ENCODE results near the gene PHEX. TPM values are rescaled to one million over a fixed set of nuclear protein-coding genes. Genes with fewer than 3 reads are reported as not detected.

Gene PHEX
- total RNA-seq, 2 donors from 2014 or later: not detected

DNA sequence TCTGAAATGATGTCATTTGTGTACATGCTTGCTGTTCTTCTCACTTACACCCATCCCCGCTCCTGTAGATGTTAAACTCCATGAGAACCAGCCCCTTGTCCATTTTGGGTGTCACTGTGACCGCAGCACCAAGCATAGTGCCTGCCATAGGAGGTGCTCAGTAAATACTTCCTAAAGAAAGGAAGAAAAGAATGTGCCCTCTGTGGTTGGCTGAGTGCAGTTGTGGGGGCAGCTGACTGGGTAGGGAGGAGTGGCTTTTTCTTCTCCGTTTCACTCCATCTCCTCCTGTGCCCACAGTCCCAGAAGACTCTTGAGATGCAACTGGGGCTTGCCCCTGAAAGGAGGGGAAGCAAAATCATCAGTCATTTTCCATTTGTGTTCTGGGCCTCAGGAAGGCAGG lies 25.5 kb downstream of the PHEX start:
- no peaks in the 10 kb centered on the region for H3K4me1 ChIP-seq
- intact Hi-C loops (cut with DNase I): no loop called here
- H3K36me3 ChIP-seq (replicated peaks in 1 of 2; ENCODE audit: insufficient read depth in 1 of 2, low read depth in 2 of 2): no peaks in the 10 kb centered on the region
- TF ChIP-seq, protein P1, sequence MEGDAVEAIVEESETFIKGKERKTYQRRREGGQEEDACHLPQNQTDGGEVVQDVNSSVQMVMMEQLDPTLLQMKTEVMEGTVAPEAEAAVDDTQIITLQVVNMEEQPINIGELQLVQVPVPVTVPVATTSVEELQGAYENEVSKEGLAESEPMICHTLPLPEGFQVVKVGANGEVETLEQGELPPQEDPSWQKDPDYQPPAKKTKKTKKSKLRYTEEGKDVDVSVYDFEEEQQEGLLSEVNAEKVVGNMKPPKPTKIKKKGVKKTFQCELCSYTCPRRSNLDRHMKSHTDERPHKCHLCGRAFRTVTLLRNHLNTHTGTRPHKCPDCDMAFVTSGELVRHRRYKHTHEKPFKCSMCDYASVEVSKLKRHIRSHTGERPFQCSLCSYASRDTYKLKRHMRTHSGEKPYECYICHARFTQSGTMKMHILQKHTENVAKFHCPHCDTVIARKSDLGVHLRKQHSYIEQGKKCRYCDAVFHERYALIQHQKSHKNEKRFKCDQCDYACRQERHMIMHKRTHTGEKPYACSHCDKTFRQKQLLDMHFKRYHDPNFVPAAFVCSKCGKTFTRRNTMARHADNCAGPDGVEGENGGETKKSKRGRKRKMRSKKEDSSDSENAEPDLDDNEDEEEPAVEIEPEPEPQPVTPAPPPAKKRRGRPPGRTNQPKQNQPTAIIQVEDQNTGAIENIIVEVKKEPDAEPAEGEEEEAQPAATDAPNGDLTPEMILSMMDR (IDR thresholded peaks at IDR 0.05): no peak
- TF ChIP-seq POLR2A (IDR thresholded peaks at IDR 0.05): no peak
- no peaks in the 10 kb centered on the region for H3K27me3 ChIP-seq
- H3K9me3 ChIP-seq: no peaks in the 10 kb centered on the region
- DNase-seq: no peak
- H3K27ac ChIP-seq: no peak overlapping the region
- no peak for ATAC-seq
- WGBS, 2 donors: 69 to 80% methylated on average over 2 to 3 of the region's 3 CpGs
- no peak overlapping the region for H3K4me3 ChIP-seq

DNA sequence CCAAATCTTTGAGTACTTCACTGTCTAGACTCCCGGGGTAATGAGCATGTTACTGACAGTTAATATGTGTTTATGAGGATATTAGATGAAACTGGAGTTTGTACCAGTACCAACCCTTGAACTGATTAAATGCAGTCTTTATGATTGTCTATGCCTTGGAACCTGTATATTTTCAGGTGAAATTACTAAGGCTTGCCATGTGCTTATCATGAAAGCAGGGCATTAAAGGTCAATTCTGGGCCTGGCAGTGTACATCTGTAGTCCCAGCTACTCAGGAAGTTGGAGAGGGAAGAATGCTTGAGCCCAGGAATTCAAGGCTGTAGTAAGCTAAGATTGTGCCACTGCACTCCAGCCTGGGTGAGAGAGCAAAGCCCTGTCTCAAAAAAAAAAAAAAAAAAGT lies 27.6 kb downstream of the PHEX start:
- H3K4me3 ChIP-seq: no peak overlapping the region
- no peaks in the 10 kb centered on the region for H3K36me3 ChIP-seq (replicated peaks in 1 of 2; ENCODE audit: insufficient read depth in 1 of 2, low read depth in 2 of 2)
- 100% methylated on average over 1 of the region's 1 CpG for WGBS, 2 donors
- DNase-seq: no peak
- no peaks in the 10 kb centered on the region for H3K27me3 ChIP-seq
- ATAC-seq: no peak
- H3K4me1 ChIP-seq: no peaks in the 10 kb centered on the region
- no peak overlapping the region for H3K27ac ChIP-seq
- TF ChIP-seq POLR2A (IDR thresholded peaks at IDR 0.05): no peak
- TF ChIP-seq, protein P1 (IDR thresholded peaks at IDR 0.05): no peak
- no peaks in the 10 kb centered on the region for H3K9me3 ChIP-seq
- intact Hi-C loops (cut with DNase I): no loop called here

DNA sequence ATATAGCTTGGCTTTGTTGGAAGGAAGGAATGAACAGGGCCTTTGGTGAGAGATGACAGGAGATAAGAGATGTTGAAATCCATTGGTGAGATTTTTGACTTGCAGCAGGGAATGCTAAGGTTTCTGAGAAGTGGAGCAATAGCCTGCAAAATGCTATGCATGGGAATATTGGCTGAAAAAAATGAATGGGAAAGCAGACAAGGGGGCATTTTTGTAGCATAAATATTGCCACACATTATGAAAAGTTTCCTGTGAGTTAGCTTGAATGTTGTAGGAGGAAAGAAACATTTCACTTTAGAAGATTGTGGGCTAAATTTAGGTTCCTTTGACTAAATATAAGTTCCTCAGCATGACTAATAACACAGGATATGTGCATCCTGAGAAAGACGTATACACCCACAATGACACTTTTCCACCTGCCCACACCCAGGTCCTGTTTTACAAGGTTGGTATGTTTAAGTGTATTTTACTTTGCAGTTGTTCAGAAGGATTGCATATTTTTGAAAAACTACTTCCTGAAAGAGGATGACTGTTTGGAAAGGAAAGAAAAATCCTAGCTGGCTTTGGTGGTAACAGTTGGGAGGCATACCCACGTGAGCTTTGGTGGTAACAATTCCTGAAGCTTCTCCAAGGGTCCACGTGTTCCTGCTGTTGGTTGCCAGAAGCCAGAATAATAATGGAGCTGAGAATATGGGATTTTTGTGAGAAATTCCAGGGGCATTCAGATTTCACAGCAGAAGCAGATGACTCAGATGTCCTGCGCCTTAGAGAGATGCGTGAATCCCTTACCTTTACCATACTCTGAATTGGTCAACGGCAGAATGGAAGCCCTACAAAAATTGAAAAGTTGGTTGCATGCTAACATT lies 28.5 kb downstream of the PHEX start:
- ATAC-seq: no peak
- no peaks in the 10 kb centered on the region for H3K36me3 ChIP-seq (replicated peaks in 1 of 2; ENCODE audit: insufficient read depth in 1 of 2, low read depth in 2 of 2)
- no peak for DNase-seq
- 78 to 83% methylated on average over 4 to 6 of the region's 6 CpGs for WGBS, 2 donors
- intact Hi-C loops (cut with DNase I): no loop called here
- no peaks in the 10 kb centered on the region for H3K9me3 ChIP-seq
- H3K27me3 ChIP-seq: no peaks in the 10 kb centered on the region
- TF ChIP-seq POLR2A (IDR thresholded peaks at IDR 0.05): no peak
- TF ChIP-seq, protein P1 (IDR thresholded peaks at IDR 0.05): no peak
- H3K27ac ChIP-seq: no peak overlapping the region
- no peak overlapping the region for H3K4me3 ChIP-seq
- no peaks in the 10 kb centered on the region for H3K4me1 ChIP-seq

DNA sequence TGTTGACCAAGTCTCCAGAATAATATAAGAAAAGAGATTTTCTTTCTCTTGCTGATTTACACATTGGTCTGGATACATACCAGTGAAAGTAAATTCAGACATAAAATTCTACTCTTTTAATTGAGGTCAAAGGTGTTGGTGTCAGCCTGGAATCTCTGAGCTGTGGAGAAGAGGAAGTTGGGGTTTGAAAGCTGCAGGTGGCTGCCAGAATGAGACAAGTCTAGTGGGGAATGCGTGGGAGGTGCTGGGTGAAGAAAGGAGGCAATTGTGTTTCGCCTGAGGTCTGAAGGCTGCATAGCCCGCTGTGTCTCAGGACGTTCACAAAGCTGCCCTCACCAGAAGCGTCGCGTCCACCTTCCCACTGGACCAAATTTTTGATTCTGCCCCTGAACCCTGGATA lies 31.2 kb downstream of the PHEX start:
- ATAC-seq (no peak), DNase-seq (no peak)
- Histone ChIP-seq H3K4me3 (no peak overlapping the region), H3K9me3 (no peaks in the 10 kb centered on the region), H3K27me3 (no peaks in the 10 kb centered on the region), H3K27ac (no peak overlapping the region), H3K36me3 (replicated peaks in 1 of 2; ENCODE audit: insufficient read depth in 1 of 2, low read depth in 2 of 2) (no peaks in the 10 kb centered on the region), H3K4me1 (no peaks in the 10 kb centered on the region)
- intact Hi-C loops (cut with DNase I): no loop called here
- TF ChIP-seq, protein P1 (IDR thresholded peaks at IDR 0.05): no peak
- TF ChIP-seq POLR2A (IDR thresholded peaks at IDR 0.05): no peak
- WGBS, 2 donors: 23 to 35% methylated on average over 3 to 7 of the region's 7 CpGs

DNA sequence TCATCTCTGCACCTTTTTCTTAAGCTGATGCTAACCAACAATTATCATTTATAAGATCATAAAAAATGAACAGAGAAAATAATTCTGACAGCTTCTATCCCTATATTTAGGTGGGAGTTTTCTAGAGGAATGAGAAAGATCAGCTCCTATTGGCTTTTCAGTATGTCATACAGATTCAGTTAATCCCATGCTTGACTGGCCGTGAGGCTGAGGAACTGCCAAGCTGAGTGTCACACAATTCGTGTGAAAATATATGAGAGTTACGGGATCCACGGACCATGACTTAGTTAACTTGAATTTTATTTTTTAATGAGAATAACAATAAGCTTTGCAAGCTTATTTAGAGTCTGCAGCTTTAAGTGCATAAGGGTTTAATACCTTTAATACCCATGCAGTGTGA lies 37.5 kb downstream of the PHEX start:
- 85 to 86% methylated on average over 4 of the region's 4 CpGs for WGBS, 2 donors
- TF ChIP-seq, protein P1 (IDR thresholded peaks at IDR 0.05): no peak
- TF ChIP-seq POLR2A (IDR thresholded peaks at IDR 0.05): no peak
- no peaks in the 10 kb centered on the region for H3K9me3 ChIP-seq
- DNase-seq (no peak), ATAC-seq (no peak)
- H3K27ac ChIP-seq: no peak overlapping the region
- intact Hi-C loops (cut with DNase I): no loop called here
- no peak overlapping the region for H3K4me3 ChIP-seq
- H3K36me3 ChIP-seq (replicated peaks in 1 of 2; ENCODE audit: insufficient read depth in 1 of 2, low read depth in 2 of 2): no peaks in the 10 kb centered on the region
- H3K4me1 ChIP-seq: no peaks in the 10 kb centered on the region
- H3K27me3 ChIP-seq: no peaks in the 10 kb centered on the region

All from body of pancreas (tissue), 4 donors.